ENCODE measurements around the gene LRRC17. TPM values are rescaled to one million over a fixed set of nuclear protein-coding genes. Genes with fewer than 3 reads are reported as not detected.
"Not testable (repeated sequence)": the region's sequence is repeated elsewhere in the genome, so short reads cannot be mapped to it uniquely, and the experiment has no call there.

Gene LRRC17
- total and polyA plus RNA-seq, 8 donors: 0.76 to 2.7 (median 1.9) TPM

GRCh38 chr7:102896585-102896984, 16.2 kb upstream of the LRRC17 start:
- ATAC-seq (no peak), DNase-seq (no peak), FAIRE-seq (no peak)
- peaks cover 0 to 18% (median 0%) of the 10 kb centered on the region in 3 donors for H3K4me1 ChIP-seq
- no peak overlapping the region for H3K27ac ChIP-seq
- no peak overlapping the region for H3K4me3 ChIP-seq
- intact Hi-C loops (cut with DNase I): no loop called here
- H3K36me3 ChIP-seq: no peaks in the 10 kb centered on the region
- H3K9me3 ChIP-seq: no peaks in the 10 kb centered on the region
- no peaks in the 10 kb centered on the region for H3K27me3 ChIP-seq
- TF ChIP-seq, protein P1, sequence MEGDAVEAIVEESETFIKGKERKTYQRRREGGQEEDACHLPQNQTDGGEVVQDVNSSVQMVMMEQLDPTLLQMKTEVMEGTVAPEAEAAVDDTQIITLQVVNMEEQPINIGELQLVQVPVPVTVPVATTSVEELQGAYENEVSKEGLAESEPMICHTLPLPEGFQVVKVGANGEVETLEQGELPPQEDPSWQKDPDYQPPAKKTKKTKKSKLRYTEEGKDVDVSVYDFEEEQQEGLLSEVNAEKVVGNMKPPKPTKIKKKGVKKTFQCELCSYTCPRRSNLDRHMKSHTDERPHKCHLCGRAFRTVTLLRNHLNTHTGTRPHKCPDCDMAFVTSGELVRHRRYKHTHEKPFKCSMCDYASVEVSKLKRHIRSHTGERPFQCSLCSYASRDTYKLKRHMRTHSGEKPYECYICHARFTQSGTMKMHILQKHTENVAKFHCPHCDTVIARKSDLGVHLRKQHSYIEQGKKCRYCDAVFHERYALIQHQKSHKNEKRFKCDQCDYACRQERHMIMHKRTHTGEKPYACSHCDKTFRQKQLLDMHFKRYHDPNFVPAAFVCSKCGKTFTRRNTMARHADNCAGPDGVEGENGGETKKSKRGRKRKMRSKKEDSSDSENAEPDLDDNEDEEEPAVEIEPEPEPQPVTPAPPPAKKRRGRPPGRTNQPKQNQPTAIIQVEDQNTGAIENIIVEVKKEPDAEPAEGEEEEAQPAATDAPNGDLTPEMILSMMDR (IDR thresholded peaks at IDR 0.05): no peak

- DNase-seq (no peak), FAIRE-seq (no peak)
- TF ChIP-seq, protein P1 (IDR thresholded peaks at IDR 0.05): no peak
Observed at GRCh38 chr7:102897211-102897631, 15.6 kb upstream of the LRRC17 start.

DNA sequence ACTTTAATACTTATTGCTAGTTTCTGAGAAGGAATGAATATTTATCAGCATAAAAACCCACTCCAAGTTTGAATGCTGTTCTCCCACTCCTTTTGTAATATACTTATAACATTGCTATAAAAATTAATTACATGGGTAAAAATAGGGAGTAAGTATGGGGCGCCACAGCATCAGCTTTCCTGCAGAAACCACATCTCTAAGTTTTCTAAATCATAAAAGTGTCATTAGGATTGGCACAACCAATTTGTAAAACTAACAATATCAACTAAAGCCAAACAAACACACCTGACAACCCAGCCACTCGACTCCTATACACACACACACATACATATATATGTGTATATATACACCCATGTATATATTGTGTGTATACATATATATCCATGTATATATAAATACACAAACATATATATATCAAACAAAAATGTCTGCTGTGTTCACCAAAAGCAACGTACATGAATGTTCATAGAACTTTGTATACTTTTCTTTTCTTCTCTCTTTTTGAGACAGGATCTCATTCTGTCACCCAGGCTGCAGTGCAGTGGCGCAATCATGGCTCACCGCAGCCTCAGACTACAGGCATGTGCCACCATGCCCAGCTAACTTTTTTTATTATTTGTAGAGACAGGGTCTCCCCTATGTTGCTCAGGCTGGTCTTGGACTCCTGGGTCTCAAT, 14.8 kb upstream of the LRRC17 start:
- no peak overlapping the region for H3K27ac ChIP-seq
- peaks cover 0 to 9% (median 0%) of the 10 kb centered on the region in 3 donors for H3K4me1 ChIP-seq
- intact Hi-C loops (cut with DNase I): no loop called here
- H3K9me3 ChIP-seq: no peaks in the 10 kb centered on the region
- FAIRE-seq (no peak), DNase-seq (no peak), ATAC-seq (peak in 1 of 4 donors; percentile 34)
- no peaks in the 10 kb centered on the region for H3K27me3 ChIP-seq
- TF ChIP-seq, protein P1 (IDR thresholded peaks at IDR 0.05): no peak
- no peaks in the 10 kb centered on the region for H3K36me3 ChIP-seq
- no peak overlapping the region for H3K4me3 ChIP-seq
- WGBS, 2 donors: 84 to 91% methylated on average over 5 of the region's 5 CpGs

More at GRCh38 chr7:102897211-102897631, 15.6 kb upstream of the LRRC17 start:
- WGBS, 2 donors: 60 to 61% methylated on average over 2 of the region's 2 CpGs
- no peak overlapping the region for H3K27ac ChIP-seq
- no peak overlapping the region for H3K4me3 ChIP-seq
- peaks cover 0 to 14% (median 0%) of the 10 kb centered on the region in 3 donors for H3K4me1 ChIP-seq
- H3K9me3 ChIP-seq: no peaks in the 10 kb centered on the region
- intact Hi-C loops (cut with DNase I): no loop called here
- H3K36me3 ChIP-seq: no peaks in the 10 kb centered on the region
- H3K27me3 ChIP-seq: no peaks in the 10 kb centered on the region
- no peak for ATAC-seq

- peak in 1 of 4 donors; percentile 26 for ATAC-seq
- H3K4me3 ChIP-seq: no peak overlapping the region
- WGBS, 2 donors: 90 to 93% methylated on average over 5 of the region's 5 CpGs
- no peak for DNase-seq
- no peak overlapping the region for H3K27ac ChIP-seq
- no peaks in the 10 kb centered on the region for H3K36me3 ChIP-seq
- no peak for FAIRE-seq
- TF ChIP-seq, protein P1 (IDR thresholded peaks at IDR 0.05): no peak
- intact Hi-C loops (cut with DNase I): no loop called here
- peaks cover 0 to 7% (median 0%) of the 10 kb centered on the region in 3 donors for H3K4me1 ChIP-seq
- no peaks in the 10 kb centered on the region for H3K27me3 ChIP-seq
- no peaks in the 10 kb centered on the region for H3K9me3 ChIP-seq
Observed at GRCh38 chr7:102898532-102898859, 14.3 kb upstream of the LRRC17 start.

DNA sequence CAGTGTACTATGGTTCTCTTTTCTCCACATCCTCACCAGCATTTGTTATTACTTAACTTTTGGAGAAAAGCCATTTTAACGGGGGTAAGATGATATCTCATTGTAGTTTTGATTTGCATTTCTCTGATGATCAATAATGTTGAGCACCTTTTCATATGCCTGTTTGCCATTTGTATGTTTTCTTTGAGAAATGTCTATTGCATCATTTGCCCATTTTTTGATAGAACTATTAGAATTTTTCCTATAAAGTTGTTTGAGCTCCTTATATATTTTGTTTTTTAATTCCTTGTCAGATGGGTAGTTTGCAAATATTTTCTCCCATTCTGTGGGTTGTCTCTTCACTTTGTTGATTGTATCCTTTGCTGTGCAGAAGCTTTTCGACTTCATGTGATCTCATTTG, 10.7 kb upstream of the LRRC17 start:
- intact Hi-C loops (cut with DNase I); H3K27ac ChIP-seq; FAIRE-seq; H3K4me3 ChIP-seq; H3K27me3 ChIP-seq; H3K36me3 ChIP-seq; DNase-seq; ATAC-seq; H3K9me3 ChIP-seq; H3K4me1 ChIP-seq: not testable (repeated sequence)
- 60 to 73% methylated on average over 2 of the region's 2 CpGs for WGBS, 2 donors

- 95 to 100% methylated on average over 1 of the region's 1 CpG for WGBS, 2 donors
- H3K36me3 ChIP-seq; H3K27ac ChIP-seq; DNase-seq; intact Hi-C loops (cut with DNase I); H3K27me3 ChIP-seq; ATAC-seq; H3K4me3 ChIP-seq; FAIRE-seq; H3K4me1 ChIP-seq; H3K9me3 ChIP-seq: not testable (repeated sequence)
Observed at GRCh38 chr7:102903576-102903975, 9.2 kb upstream of the LRRC17 start.

Measured in pancreas (tissue), 10 donors.